ENCODE measurements around the gene ENSA. TPM values are rescaled to one million over a fixed set of nuclear protein-coding genes. Genes with fewer than 3 reads are reported as not detected.

Gene ENSA
- polyA plus RNA-seq, 2 of the 4 experiments (the other 2 are of a cell fraction) = 67.9 to 128 TPM

DNA sequence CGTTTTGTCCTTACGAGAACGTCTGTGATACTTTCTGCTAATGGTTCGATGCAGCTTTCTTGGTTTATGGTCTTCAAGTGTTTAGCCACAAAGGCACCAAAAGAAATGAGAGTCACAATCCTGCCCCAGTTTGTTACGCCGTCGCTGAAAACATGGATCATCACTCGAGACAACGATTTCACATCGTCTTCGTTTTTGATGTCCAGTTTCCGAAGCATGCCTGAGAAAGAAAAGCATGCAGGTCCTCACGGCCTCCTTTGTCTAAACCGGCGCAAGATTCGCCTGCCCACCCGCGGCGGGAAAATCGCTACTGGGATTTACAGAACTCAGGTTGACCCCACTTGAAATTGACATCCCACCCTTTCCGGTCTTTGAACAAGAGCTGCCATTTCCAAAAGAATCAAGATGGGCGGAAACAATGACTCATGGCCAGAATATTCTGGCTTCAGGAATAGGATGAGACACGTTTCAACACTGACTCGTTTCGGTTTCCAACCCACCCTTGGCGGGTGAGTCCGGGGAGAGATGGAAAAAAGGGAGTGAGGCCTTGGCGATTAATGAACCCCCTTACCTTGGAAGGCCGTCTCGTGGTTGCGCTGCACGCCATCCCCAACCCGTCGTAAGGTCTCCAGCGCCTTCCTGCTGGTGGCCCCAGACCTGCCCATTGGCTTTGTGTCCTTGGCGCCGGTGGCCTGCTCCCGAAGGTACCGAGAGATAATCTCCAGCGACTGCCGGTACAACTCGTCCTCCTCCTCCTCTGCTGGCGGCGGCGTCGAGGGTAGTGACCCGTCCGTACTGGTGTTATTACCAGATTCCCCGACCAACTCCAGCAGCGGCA, 50.9 kb downstream of the ENSA start:
- Histone ChIP-seq H3K4me1 (peaks cover 38% of the 10 kb centered on the region), H3K27ac (peak overlapping the region; percentile 98), H3K9me3 (no peaks in the 10 kb centered on the region), H3K4me3 (peak overlapping the region; percentile 91), H3K4me2 (peak overlapping the region; percentile 74)
- CTCF ChIA-PET = interaction anchor here (0.8 to 7.4 kb wide), 6 partner anchors 15 to 49 kb away, joined by 3 to 140 read pairs (median 5); no protein-coding TSS in a partner anchor
- TF ChIP-seq POLR2AphosphoS2 (conservative IDR thresholded peaks at IDR 0.05; ENCODE audit: low read length) (peak; percentile 81; the same call in 1 of the 2 replicates), BHLHE40 (IDR thresholded peaks at IDR 0.05; ENCODE audit: low read depth, low read length) (no peak), KDM1A (IDR thresholded peaks at IDR 0.05; ENCODE audit: low read depth) (no peak), ZC3H11A (IDR thresholded peaks at IDR 0.05) (no peak), HOXA7 (CRISPR knock-in tag; IDR thresholded peaks at IDR 0.05) (no peak), CHD4 (IDR thresholded peaks at IDR 0.05; ENCODE audit: borderline replicate concordance) (no peak), HDAC2 (IDR thresholded peaks at IDR 0.05) (no peak), MAX (IDR thresholded peaks at IDR 0.05) (peak; percentile 57; the same call in 1 of the 2 replicates), ZFP36 (IDR thresholded peaks at IDR 0.05; ENCODE audit: borderline replicate concordance, partially characterized antibody) (no peak), KDM5A (IDR thresholded peaks at IDR 0.05) (0 out of 2 replicates have a peak, but pooled peaks have one; percentile 26), MYC (IDR thresholded peaks at IDR 0.05; ENCODE audit: borderline replicate concordance, low read length) (no peak), CTCF (IDR thresholded peaks at IDR 0.05) (no peak), FOSL2 (IDR thresholded peaks at IDR 0.05) (peak; percentile 43; the same call in 1 of the 2 replicates), FOSL2 (CRISPR knock-in tag; IDR thresholded peaks at IDR 0.05) (peak; percentile 85)
- TF ChIP-seq, protein P1, sequence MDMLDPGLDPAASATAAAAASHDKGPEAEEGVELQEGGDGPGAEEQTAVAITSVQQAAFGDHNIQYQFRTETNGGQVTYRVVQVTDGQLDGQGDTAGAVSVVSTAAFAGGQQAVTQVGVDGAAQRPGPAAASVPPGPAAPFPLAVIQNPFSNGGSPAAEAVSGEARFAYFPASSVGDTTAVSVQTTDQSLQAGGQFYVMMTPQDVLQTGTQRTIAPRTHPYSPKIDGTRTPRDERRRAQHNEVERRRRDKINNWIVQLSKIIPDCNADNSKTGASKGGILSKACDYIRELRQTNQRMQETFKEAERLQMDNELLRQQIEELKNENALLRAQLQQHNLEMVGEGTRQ (IDR thresholded peaks at IDR 0.05) = peak; percentile 43
- POLR2A ChIA-PET = interaction anchor here (0.6 to 6.3 kb wide), 18 partner anchors 9 to 403 kb away, joined by 3 to 201 read pairs (median 12); partner anchors contain the start of genes ENSA, FALEC and GOLPH3L
- WGBS (ENCODE audit: missing lambda C conversion rate) = 2% methylated on average over 38 of the region's 50 CpGs
- DNase-seq (ENCODE audit: low read depth in 1 of 2, low spot score in 1 of 2) (peak in 1 of 2 experiments; percentile 67), FAIRE-seq (no peak), ATAC-seq (peak; percentile 39 to 48)

DNA sequence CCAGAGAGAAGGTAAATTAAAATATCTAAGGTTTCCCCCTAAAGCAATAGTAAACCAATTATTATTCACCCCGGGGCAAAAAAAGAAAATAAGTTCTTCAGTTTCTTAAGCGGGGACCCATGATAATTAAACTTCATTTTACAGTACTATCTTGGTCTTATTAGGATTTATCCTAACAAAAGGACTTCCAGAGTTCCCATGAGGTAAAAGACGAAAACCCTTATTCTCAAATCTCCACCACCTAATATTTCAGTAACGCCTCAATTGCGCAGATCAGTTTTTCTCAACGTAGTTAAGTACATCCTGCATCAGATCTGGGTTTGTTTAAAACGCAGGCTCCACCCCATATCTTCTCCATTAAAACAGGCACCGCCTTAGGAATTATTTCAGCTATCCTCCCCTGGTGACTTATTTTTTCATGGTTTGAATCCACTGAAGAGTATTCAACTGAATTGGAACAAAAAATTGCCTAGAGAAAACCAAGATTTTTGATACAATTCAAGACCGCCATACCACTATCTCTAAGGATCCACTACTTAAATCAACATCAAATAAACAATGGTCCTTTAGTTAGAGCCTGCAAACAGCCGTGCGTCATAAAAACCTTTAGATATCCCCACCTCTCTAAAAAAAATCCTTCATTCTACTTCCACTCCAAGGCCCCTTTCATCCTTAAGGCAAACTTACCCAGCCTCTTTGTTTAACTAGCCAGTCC, 51.7 kb downstream of the ENSA start:
- no peak for FAIRE-seq
- no peak for DNase-seq (ENCODE audit: low read depth in 1 of 2, low spot score in 1 of 2)
- POLR2A ChIA-PET = interaction anchor here (2.0 to 6.3 kb wide), 10 partner anchors 8 to 52 kb away, joined by 6 to 201 read pairs (median 40); partner anchors contain the start of gene ENSA
- TF ChIP-seq FOSB (CRISPR knock-in tag; IDR thresholded peaks at IDR 0.05) = peak; percentile 32; the same call in 1 of the 2 replicates
- no peak for TF ChIP-seq SMC3 (IDR thresholded peaks at IDR 0.05)
- no peak for TF ChIP-seq POLR2AphosphoS2 (conservative IDR thresholded peaks at IDR 0.05; ENCODE audit: low read length)
- TF ChIP-seq, protein P2, sequence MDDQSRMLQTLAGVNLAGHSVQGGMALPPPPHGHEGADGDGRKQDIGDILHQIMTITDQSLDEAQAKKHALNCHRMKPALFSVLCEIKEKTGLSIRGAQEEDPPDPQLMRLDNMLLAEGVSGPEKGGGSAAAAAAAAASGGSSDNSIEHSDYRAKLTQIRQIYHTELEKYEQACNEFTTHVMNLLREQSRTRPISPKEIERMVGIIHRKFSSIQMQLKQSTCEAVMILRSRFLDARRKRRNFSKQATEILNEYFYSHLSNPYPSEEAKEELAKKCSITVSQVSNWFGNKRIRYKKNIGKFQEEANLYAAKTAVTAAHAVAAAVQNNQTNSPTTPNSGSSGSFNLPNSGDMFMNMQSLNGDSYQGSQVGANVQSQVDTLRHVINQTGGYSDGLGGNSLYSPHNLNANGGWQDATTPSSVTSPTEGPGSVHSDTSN (IDR thresholded peaks at IDR 0.05) = no peak
- TF ChIP-seq HES2 (IDR thresholded peaks at IDR 0.05) = no peak
- TF ChIP-seq JUN (IDR thresholded peaks at IDR 0.05) = no peak
- TF ChIP-seq TFCP2L1 (CRISPR knock-in tag; IDR thresholded peaks at IDR 0.05) = no peak
- peak; percentile 55; the same call in 1 of the 2 replicates for TF ChIP-seq HOXA7 (CRISPR knock-in tag; IDR thresholded peaks at IDR 0.05)
- Histone ChIP-seq H3K4me1 (peaks cover 46% of the 10 kb centered on the region), H3K9me3 (no peaks in the 10 kb centered on the region), H3K4me3 (peak overlapping the region; percentile 91), H3K27ac (peak overlapping the region; percentile 98), H3K4me2 (peak overlapping the region; percentile 74)
- 2% methylated on average over 11 of the region's 11 CpGs for WGBS (ENCODE audit: missing lambda C conversion rate)
- no peak for ATAC-seq
- CTCF ChIA-PET = interaction anchor here (0.8 to 7.4 kb wide), 7 partner anchors 14 to 235 kb away, joined by 4 to 140 read pairs (median 6); no protein-coding TSS in a partner anchor

Data from A549 (cell line).